ENCODE measurements around the gene VCAN.
A peak's percentile ranks its signal among the peaks of the same experiment; 100 is the strongest.

The VCAN gene

GRCh38 chr5:83549076-83549475 lies 77.5 kb downstream of the VCAN start:
- no peaks in the 10 kb centered on the region for H3K27me3 ChIP-seq (ENCODE audit: insufficient read depth, poor library complexity, severe bottlenecking)
- H3K27ac ChIP-seq (ENCODE audit: poor library complexity, severe bottlenecking), result no peak overlapping the region
- TF ChIP-seq CTCF (IDR thresholded peaks at IDR 0.05; ENCODE audit: poor library complexity, severe bottlenecking), result no peak
- H3K36me3 ChIP-seq (ENCODE audit: low read depth), result no peaks in the 10 kb centered on the region
- no peak overlapping the region for H3K4me3 ChIP-seq (ENCODE audit: severe bottlenecking)
- no peaks in the 10 kb centered on the region for H3K9me3 ChIP-seq (ENCODE audit: severe bottlenecking)
- ATAC-seq (ENCODE audit: low read depth) (no peak), DNase-seq (ENCODE audit: low spot score) (no peak)
- H3K4me1 ChIP-seq (ENCODE audit: insufficient read depth, poor library complexity, severe bottlenecking), result peaks cover 11% of the 10 kb centered on the region

- no peak for ATAC-seq (ENCODE audit: low read depth)
Observed at GRCh38 chr5:83549674-83550073, 78.1 kb downstream of the VCAN start.

GRCh38 chr5:83551821-83552220 lies 80.3 kb downstream of the VCAN start:
- no peak for TF ChIP-seq CTCF (IDR thresholded peaks at IDR 0.05; ENCODE audit: poor library complexity, severe bottlenecking)
- Histone ChIP-seq H3K4me1 (ENCODE audit: insufficient read depth, poor library complexity, severe bottlenecking) (peaks cover 20% of the 10 kb centered on the region), H3K4me3 (ENCODE audit: severe bottlenecking) (no peak overlapping the region), H3K27me3 (ENCODE audit: insufficient read depth, poor library complexity, severe bottlenecking) (no peaks in the 10 kb centered on the region), H3K27ac (ENCODE audit: poor library complexity, severe bottlenecking) (no peak overlapping the region), H3K36me3 (ENCODE audit: low read depth) (no peaks in the 10 kb centered on the region), H3K9me3 (ENCODE audit: severe bottlenecking) (no peaks in the 10 kb centered on the region)
- DNase-seq (ENCODE audit: low spot score), result no peak
- ATAC-seq (ENCODE audit: low read depth), result peak; percentile 42; the same call in 2 of the 3 replicates

More at GRCh38 chr5:83549674-83550073, 78.1 kb downstream of the VCAN start:
- no peaks in the 10 kb centered on the region for H3K27me3 ChIP-seq (ENCODE audit: insufficient read depth, poor library complexity, severe bottlenecking)
- H3K27ac ChIP-seq (ENCODE audit: poor library complexity, severe bottlenecking), result no peak overlapping the region
- H3K9me3 ChIP-seq (ENCODE audit: severe bottlenecking), result no peaks in the 10 kb centered on the region
- peaks cover 16% of the 10 kb centered on the region for H3K4me1 ChIP-seq (ENCODE audit: insufficient read depth, poor library complexity, severe bottlenecking)
- no peak for DNase-seq (ENCODE audit: low spot score)
- H3K4me3 ChIP-seq (ENCODE audit: severe bottlenecking), result no peak overlapping the region
- TF ChIP-seq CTCF (IDR thresholded peaks at IDR 0.05; ENCODE audit: poor library complexity, severe bottlenecking), result no peak
- no peaks in the 10 kb centered on the region for H3K36me3 ChIP-seq (ENCODE audit: low read depth)

- DNase-seq (ENCODE audit: low spot score) (no peak), ATAC-seq (ENCODE audit: low read depth) (peak; percentile 75)
- H3K36me3 ChIP-seq (ENCODE audit: low read depth), result no peaks in the 10 kb centered on the region
Observed at GRCh38 chr5:83552275-83552674, 80.7 kb downstream of the VCAN start.

More at GRCh38 chr5:83552275-83552674, 80.7 kb downstream of the VCAN start:
- no peaks in the 10 kb centered on the region for H3K9me3 ChIP-seq (ENCODE audit: severe bottlenecking)
- H3K4me3 ChIP-seq (ENCODE audit: severe bottlenecking), result no peak overlapping the region
- no peak overlapping the region for H3K27ac ChIP-seq (ENCODE audit: poor library complexity, severe bottlenecking)
- no peak for TF ChIP-seq CTCF (IDR thresholded peaks at IDR 0.05; ENCODE audit: poor library complexity, severe bottlenecking)
- H3K4me1 ChIP-seq (ENCODE audit: insufficient read depth, poor library complexity, severe bottlenecking), result peaks cover 20% of the 10 kb centered on the region
- H3K27me3 ChIP-seq (ENCODE audit: insufficient read depth, poor library complexity, severe bottlenecking), result no peaks in the 10 kb centered on the region
